ENCODE results near the gene FAM174C.

Gene FAM174C

GRCh38 chr19:1251330-1252220 is 23.8 kb upstream of the FAM174C start:
- DNase-seq: peak; percentile 45 to 60

GRCh38 chr19:1252221-1252820 is 23.0 kb upstream of the FAM174C start:
- DNase-seq: peak in 1 of 2 experiments; percentile 34

- peak; percentile 24 to 51 for DNase-seq
Measured at GRCh38 chr19:1252821-1253513, 22.4 kb upstream of the FAM174C start.

GRCh38 chr19:1253514-1254080 is 21.7 kb upstream of the FAM174C start:
- DNase-seq: no peak

GRCh38 chr19:1254081-1254527 is 21.2 kb upstream of the FAM174C start:
- no peak for DNase-seq

- no peak for DNase-seq
Measured at GRCh38 chr19:1254530-1255185, 20.7 kb upstream of the FAM174C start.

GRCh38 chr19:1255186-1256161 is 19.9 kb upstream of the FAM174C start:
- DNase-seq: no peak

GRCh38 chr19:1256646-1257474 is 18.5 kb upstream of the FAM174C start:
- DNase-seq: peak in 1 of 2 experiments; percentile 59

- no peak for DNase-seq
Measured at GRCh38 chr19:1257475-1258162, 17.7 kb upstream of the FAM174C start.

GRCh38 chr19:1258163-1258492 is 17.2 kb upstream of the FAM174C start:
- DNase-seq: no peak

GRCh38 chr19:1258707-1259205 is 16.6 kb upstream of the FAM174C start:
- DNase-seq: peak; percentile 20 to 49

- peak; percentile 27 to 62 for DNase-seq
Measured at GRCh38 chr19:1259206-1259875, 16.0 kb upstream of the FAM174C start.

- DNase-seq: no peak
Measured at GRCh38 chr19:1259876-1260748, 15.2 kb upstream of the FAM174C start.

- peak; percentile 71 to 93 for DNase-seq
Measured at GRCh38 chr19:1260749-1261537, 14.4 kb upstream of the FAM174C start.

GRCh38 chr19:1261538-1261797 is 13.9 kb upstream of the FAM174C start:
- DNase-seq: no peak

GRCh38 chr19:1261798-1262622 is 13.3 kb upstream of the FAM174C start:
- DNase-seq: peak in 1 of 2 experiments; percentile 45
